PC-3 (cell line): ENCODE data around the gene NMUR1. TPM values are rescaled to one million over a fixed set of nuclear protein-coding genes. Genes with fewer than 3 reads are reported as not detected.

Source experiments
- ATAC-seq: fragments of 200-7000 bp; cut with Tn5 transposase; 2 replicates; pipeline ENCODE4 v1.9.1; 2020; ENCODE audit warnings: mild to moderate bottlenecking, moderate library complexity
- BruUV-seq: library from RNA; stranded (reverse); fragments of 400-500 nt; replicated peaks from 2 replicates; lab custom pipeline; 2021; lab: Mats Ljungman, UMichigan
- CTCF ChIA-PET: fragments of 300-600 bp; sonication (Branson Sonifier 250); formaldehyde crosslinking; loops from one replicate; lab custom pipeline; 2022; ENCODE audit warnings: antibody characterized with exemption; lab: Charles Lee
- POLR2A ChIA-PET: fragments of 300-600 bp; sonication (Branson Sonifier 250); formaldehyde crosslinking; loops from one replicate; lab custom pipeline; 2022; ENCODE audit warnings: antibody characterized with exemption; ENCODE audit not compliant: unreplicated experiment; lab: Charles Lee
- DNase-seq: peaks from one replicate; pipeline ENCODE4 v3.0.0-alpha.2; 2015
- H2AFZ ChIP-seq: fragments of 300-600 bp; sonication (generic); 2 replicates; pipeline ENCODE4 v1.6.0; 2016; ENCODE audit warnings: antibody characterized with exemption, low read length
- H3F3A ChIP-seq: fragments of 300-600 bp; sonication (generic); one replicate; pipeline ENCODE4 v1.6.0; 2017; ENCODE audit warnings: antibody characterized with exemption, low read length, control low read depth, mild to moderate bottlenecking; ENCODE audit not compliant: unreplicated experiment
- H3K27ac ChIP-seq: fragments of 300-600 bp; sonication (generic); 2 replicates; pipeline ENCODE4 v1.5.1; 2016; ENCODE audit warnings: mild to moderate bottlenecking, low read length
- H3K27me3 ChIP-seq: fragments of 300-600 bp; sonication (generic); 2 replicates; pipeline ENCODE4 v1.6.1; 2016; ENCODE audit warnings: low read length, mixed read lengths
- H3K36me3 ChIP-seq: fragments of 300-600 bp; sonication (generic); 2 replicates; pipeline ENCODE4 v1.6.1; 2016; ENCODE audit warnings: low read depth, mixed run types, low read length, mixed read lengths
- H3K4me1 ChIP-seq: fragments of 300-600 bp; sonication (generic); 2 replicates; pipeline ENCODE4 v1.5.1; 2016; ENCODE audit warnings: low read length; ENCODE audit not compliant: insufficient read depth
- H3K4me2 ChIP-seq: fragments of 300-600 bp; sonication (generic); 2 replicates; pipeline ENCODE4 v1.6.0; 2016; ENCODE audit warnings: low read length
- H3K4me3 ChIP-seq: fragments of 300-600 bp; sonication (generic); 2 replicates; pipeline ENCODE4 v1.5.1; 2016; ENCODE audit warnings: mild to moderate bottlenecking, low read length, mixed read lengths
- H3K79me2 ChIP-seq: fragments of 300-600 bp; sonication (generic); 2 replicates; pipeline ENCODE4 v1.6.1; 2017; ENCODE audit warnings: low read length, mixed read lengths
- H3K9ac ChIP-seq: fragments of 300-600 bp; sonication (generic); 2 replicates; pipeline ENCODE4 v1.6.0; 2016; ENCODE audit warnings: mild to moderate bottlenecking, low read length
- H3K9me2 ChIP-seq: fragments of 300-600 bp; sonication (generic); replicated peaks from 2 replicates; pipeline ENCODE4 v1.6.1; 2016; ENCODE audit warnings: mixed run types, low read length, mixed read lengths
- H3K9me3 ChIP-seq: fragments of 300-600 bp; sonication (generic); 2 replicates; pipeline ENCODE4 v1.6.1; 2016; ENCODE audit warnings: low read length, mixed read lengths
- H4K20me1 ChIP-seq: fragments of 300-600 bp; sonication (generic); 2 replicates; pipeline ENCODE4 v1.6.1; 2016; ENCODE audit warnings: low read length, mixed read lengths
- CTCF ChIP-seq: fragments of 300-600 bp; sonication (generic); conservative IDR thresholded peaks from 2 replicates; pipeline ENCODE4 v1.5.1; 2017; ENCODE audit warnings: antibody characterized with exemption, low read depth, mild to moderate bottlenecking, low read length
- EZH2 ChIP-seq: fragments of 300-600 bp; sonication (generic); IDR thresholded peaks from one replicate; pipeline ENCODE4 v1.6.1; 2017; ENCODE audit warnings: antibody characterized with exemption, mild to moderate bottlenecking, low read length; ENCODE audit not compliant: unreplicated experiment
- EZH2phosphoT487 ChIP-seq: fragments of 300-600 bp; sonication (generic); IDR thresholded peaks from 2 replicates; pipeline ENCODE4 v1.6.1; 2018; ENCODE audit warnings: mild to moderate bottlenecking, antibody characterized with exemption, low read length, borderline replicate concordance
- intact Hi-C: fragments of 100-400 bp; cut with micrococcal nuclease; formaldehyde crosslinking; loops from 2 replicates; pipeline ENCODE4 v1.9.0; 2023
- total RNA-seq: library from RNA; depleted of rRNA; stranded (reverse); fragments of >200 nt; gene quantifications from 2 replicates; pipeline ENCODE4 v1.2.3, GENCODE V29; 2014

Gene NMUR1
- total RNA-seq, 1 experiment from 2014 or later = not detected

- no peak overlapping the region for H3K4me2 ChIP-seq
- DNase-seq (no peak), ATAC-seq (no peak)
- intact Hi-C loops = no loop called here
- H3K36me3 ChIP-seq = no peaks in the 10 kb centered on the region
- no peaks in the 10 kb centered on the region for H3K27me3 ChIP-seq
- no peak overlapping the region for H2AFZ ChIP-seq
- no peaks in the 10 kb centered on the region for H3F3A ChIP-seq
- H3K9me3 ChIP-seq = 0 out of 2 replicates have a peak, but pooled peaks cover 3% of the 10 kb centered on the region
- BruUV-seq = no TSS peak
- H3K4me3 ChIP-seq = no peak overlapping the region
- no peak overlapping the region for H3K27ac ChIP-seq
- CTCF ChIA-PET = no interaction called here
- peaks cover 10% of the 10 kb centered on the region for H3K4me1 ChIP-seq
- no peaks in the 10 kb centered on the region for H3K9me2 ChIP-seq
- no peak for TF ChIP-seq CTCF
- TF ChIP-seq EZH2phosphoT487 = no peak
- no peak for TF ChIP-seq EZH2
- no peaks in the 10 kb centered on the region for H3K79me2 ChIP-seq
- H3K9ac ChIP-seq = no peak overlapping the region
- POLR2A ChIA-PET = no interaction called here
- H4K20me1 ChIP-seq = no peaks in the 10 kb centered on the region
Observed at GRCh38 chr2:231542136-231542535, 11.9 kb upstream of the NMUR1 start.

GRCh38 chr2:231541645-231542044 is 11.4 kb upstream of the NMUR1 start:
- no peak for ATAC-seq
- intact Hi-C loops = no loop called here
- H3K4me2 ChIP-seq = no peak overlapping the region

More at GRCh38 chr2:231541645-231542044, 11.4 kb upstream of the NMUR1 start:
- Histone ChIP-seq H3K36me3 (no peaks in the 10 kb centered on the region), H3K27me3 (no peaks in the 10 kb centered on the region), H3K9ac (no peak overlapping the region), H4K20me1 (no peaks in the 10 kb centered on the region), H3K27ac (no peak overlapping the region), H3K9me3 (0 out of 2 replicates have a peak, but pooled peaks cover 3% of the 10 kb centered on the region), H3K4me3 (no peak overlapping the region), H3K4me1 (peaks cover 10% of the 10 kb centered on the region), H3K79me2 (no peaks in the 10 kb centered on the region), H3K9me2 (no peaks in the 10 kb centered on the region), H3F3A (no peaks in the 10 kb centered on the region), H2AFZ (no peak overlapping the region)
- TF ChIP-seq EZH2 (no peak), CTCF (peak; percentile 52)
- POLR2A ChIA-PET = no interaction called here
- DNase-seq = no peak
- BruUV-seq = no TSS peak
- CTCF ChIA-PET = interaction anchor here (0.6 kb wide), 1 partner anchor 11 kb away, joined by 4 read pairs; no protein-coding TSS in a partner anchor
